Prostate gland (tissue), 2 donors: Measurements from ENCODE around the gene ARHGAP24.

ENCODE experiments used
- POLR2A ChIP-seq: fragments of 450-650 bp; IDR thresholded peaks from one replicate; pipeline ENCODE4 v1.6.1; 2016; ENCODE audit warnings: antibody characterized with exemption, mild to moderate bottlenecking
- POLR2AphosphoS5 ChIP-seq: sonication (generic); formaldehyde crosslinking; IDR thresholded peaks from one replicate; pipeline ENCODE4 v1.6.1; 2017; ENCODE audit warnings: antibody characterized with exemption
- TF ChIP-seq, protein P1 (sequence below), 4 experiments: fragments of 200-600 bp in 2 of 4; fragments of 450-650 bp in 2 of 4; sonication (generic) in 2 of 4; IDR thresholded peaks; 1 replicate in 3 of 4; 2 replicates in 1 of 4; pipeline ENCODE4 v1.5.1; 2016 to 2019; ENCODE audit warnings: antibody characterized with exemption in 4 of 4, mild to moderate bottlenecking in 2 of 4, moderate library complexity in 2 of 4

DNA sequence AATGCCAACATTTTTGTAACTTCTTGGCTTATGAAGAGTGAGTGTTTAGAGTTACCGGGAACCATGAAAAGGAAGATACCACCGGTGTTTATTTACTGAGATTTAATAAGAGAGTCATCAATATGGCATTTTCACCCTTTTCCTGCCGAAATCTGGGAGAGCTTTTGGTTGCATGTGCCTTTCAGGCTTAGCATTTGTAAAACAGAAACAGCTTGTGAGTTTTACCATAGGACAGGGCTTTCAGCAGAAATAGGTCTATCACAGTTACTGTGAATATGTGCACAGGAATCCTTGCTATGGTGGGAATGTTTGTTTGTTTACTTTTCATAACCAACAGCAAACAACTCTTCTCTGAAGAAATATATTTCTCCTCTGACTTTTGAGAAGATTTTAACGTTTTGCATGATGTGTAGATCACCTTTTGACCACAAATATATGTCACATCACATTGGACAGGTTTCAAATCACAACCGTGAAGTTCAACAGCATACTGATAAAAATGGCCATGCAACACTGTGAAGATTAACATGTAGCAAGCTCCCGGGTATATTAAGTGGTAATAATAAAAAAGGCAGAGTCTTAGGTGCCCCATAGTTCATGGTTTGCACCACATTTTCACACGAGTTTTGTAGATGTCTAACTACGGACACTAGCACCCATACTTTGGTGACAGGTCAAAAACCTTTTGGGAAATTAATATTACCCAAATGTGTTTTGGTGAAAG is 21.3 kb downstream of the ARHGAP24 start:
- TF ChIP-seq, protein P1, sequence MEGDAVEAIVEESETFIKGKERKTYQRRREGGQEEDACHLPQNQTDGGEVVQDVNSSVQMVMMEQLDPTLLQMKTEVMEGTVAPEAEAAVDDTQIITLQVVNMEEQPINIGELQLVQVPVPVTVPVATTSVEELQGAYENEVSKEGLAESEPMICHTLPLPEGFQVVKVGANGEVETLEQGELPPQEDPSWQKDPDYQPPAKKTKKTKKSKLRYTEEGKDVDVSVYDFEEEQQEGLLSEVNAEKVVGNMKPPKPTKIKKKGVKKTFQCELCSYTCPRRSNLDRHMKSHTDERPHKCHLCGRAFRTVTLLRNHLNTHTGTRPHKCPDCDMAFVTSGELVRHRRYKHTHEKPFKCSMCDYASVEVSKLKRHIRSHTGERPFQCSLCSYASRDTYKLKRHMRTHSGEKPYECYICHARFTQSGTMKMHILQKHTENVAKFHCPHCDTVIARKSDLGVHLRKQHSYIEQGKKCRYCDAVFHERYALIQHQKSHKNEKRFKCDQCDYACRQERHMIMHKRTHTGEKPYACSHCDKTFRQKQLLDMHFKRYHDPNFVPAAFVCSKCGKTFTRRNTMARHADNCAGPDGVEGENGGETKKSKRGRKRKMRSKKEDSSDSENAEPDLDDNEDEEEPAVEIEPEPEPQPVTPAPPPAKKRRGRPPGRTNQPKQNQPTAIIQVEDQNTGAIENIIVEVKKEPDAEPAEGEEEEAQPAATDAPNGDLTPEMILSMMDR (IDR thresholded peaks at IDR 0.05), result no peak
- TF ChIP-seq POLR2AphosphoS5, result no peak
- no peak for TF ChIP-seq POLR2A
